NCI-H1092 treated with DMSO at 0.1 percent for 48 hours (cell line): ENCODE results near the gene TRIM66.

Experiments
- DNase-seq: peaks from one replicate; lab custom pipeline; 2025; lab: John Stamatoyannopoulos, UW

Gene TRIM66

DNA sequence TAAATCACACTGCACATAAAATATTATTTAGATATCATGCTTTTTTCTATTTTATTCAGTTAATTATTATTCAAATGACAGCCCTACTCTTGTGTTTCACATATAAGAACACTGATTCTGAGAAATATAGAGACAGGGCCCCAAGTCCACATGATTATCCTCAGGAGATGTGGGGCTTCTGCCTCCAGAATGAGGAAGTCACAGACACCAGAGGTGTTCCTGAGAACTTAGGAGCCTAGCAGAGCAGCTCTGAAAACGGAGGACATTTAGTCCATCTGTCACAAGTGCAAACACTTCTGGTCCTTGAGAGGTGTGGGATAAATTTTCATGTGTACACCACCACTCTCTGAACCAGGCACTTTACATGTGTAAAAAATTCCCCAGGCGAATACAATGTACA, 26.2 kb downstream of the TRIM66 start:
- no peak for DNase-seq

DNA sequence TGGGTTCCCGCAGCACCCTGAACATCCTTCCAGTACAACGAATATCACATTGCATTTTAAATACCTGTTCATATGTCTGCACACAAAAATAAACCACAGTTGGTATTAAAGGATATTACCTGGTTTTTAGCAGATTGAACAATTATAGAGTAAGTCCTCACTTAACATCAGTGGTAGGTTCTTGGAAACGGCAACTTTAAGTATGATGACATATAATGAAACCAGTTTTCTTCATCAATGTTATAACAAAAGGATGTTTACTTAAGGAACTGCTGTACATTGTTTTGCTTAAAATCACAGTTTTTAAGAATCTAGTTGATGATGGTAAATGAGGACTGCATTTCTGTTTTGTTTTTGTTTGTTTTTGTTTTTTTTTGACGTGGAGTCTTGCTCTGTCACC, 28.0 kb downstream of the TRIM66 start:
- no peak for DNase-seq

DNA sequence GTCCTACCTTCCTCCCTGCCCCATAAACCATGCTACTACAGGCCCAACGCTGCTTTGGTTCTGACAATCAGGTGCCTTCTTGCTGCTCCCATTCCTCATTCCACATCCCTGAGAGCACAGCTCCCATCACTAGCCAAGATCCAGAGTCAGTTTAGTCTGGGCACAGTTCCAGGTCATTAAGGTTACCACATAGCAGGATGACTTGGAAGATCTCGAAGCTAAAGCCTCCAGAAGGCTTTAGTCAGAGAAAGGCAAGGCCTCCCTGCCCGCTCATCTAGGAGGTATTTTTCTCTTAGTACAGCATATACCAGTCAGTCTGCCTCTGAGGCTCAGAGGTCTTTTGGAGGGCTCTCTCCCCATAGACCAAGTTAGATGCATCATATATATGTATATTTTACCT, 30.3 kb downstream of the TRIM66 start:
- DNase-seq: no peak

DNA sequence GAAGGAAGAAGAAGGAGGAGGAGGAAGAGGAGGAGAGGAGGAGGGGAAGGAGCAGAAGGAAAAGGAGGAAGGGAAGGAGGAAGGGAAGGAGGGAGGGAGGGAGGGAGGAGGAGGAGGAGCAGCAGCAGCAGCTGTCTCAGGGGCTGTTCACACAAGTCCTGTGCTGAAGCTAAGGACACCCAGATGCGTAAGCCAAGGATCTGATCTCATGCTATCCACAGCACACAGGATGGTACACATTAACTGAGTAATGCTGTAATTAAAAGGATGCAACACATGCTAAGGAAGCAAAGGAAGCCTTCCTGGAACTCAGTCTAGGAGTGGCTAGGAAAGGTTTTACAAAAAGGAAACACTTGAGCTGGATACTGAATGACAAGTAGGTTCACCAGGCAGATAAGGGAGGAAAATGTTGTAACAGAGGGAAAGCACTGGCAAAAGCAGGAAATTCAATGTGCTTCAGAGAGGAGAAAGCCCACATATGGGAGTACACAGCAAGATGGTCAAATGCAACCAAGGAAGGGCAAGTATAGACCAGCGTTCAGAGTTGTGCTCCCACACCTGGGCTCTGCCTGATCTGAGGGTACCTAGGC, 32.0 kb downstream of the TRIM66 start:
- DNase-seq: no peak

DNA sequence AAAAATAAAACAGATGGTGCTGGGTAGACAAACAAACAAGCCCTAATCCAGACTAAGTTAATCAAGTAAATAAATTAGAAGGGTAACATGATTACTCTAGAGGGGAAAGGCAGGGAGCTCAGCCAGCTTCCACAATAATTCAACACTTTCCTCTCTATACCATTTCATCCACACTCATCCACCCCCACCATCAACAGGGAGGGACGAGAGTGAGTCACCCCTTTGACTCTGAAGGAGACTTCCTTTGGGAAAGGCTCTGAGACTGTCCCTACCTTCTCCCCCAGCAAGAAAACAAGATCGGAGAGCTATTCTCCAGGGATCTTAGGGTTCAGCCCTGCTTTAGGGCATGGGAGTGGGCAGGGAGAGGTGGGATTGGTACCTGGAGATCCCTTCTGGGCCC, 33.1 kb downstream of the TRIM66 start:
- DNase-seq: no peak

DNA sequence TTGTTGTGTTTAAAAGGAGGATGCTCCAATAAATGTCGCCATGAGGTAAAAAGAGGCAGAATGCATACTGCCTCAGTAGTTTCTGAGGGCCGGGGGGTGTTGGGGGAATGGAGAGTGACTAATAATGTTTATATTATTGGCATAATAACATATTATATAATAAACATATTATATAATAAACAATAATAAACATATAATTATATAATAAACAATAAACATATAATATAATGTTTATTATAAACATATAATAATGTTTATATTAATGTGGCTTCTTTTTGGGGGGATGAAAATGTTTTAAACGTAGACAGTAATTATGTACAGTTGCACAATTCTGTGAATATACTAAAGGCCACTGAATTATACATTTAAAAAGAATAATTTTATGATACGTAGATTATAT, 35.6 kb downstream of the TRIM66 start:
- DNase-seq: no peak

DNA sequence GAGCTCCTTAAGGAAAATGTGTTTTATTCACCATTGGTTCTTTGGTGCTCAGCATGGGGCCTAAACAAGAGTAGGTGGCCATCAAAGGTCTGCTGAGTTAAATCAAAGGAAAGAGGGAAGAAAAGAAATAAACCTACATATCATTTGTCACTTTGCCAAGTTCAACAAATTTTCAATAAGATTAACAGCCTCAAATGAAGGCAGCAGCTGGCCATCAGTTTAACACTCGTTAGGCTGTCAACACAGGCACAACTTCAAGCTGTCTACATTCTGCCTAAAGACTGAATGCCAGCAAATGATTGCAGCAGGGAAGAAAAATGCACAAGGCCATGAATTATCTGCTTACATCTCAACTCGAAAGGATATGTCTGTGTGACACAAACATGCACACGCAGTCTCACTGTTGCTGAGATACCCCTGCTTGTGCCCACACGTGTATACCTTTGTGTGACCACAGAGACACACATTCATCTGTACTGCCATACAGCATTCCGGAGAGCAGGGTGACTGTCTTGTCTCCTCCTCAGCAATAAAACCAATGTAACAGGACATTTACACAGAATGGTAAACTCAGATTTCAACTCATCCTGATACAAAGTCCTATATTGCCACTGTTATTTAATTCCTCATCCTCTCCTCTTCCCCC, 40.1 kb downstream of the TRIM66 start:
- DNase-seq: no peak

DNA sequence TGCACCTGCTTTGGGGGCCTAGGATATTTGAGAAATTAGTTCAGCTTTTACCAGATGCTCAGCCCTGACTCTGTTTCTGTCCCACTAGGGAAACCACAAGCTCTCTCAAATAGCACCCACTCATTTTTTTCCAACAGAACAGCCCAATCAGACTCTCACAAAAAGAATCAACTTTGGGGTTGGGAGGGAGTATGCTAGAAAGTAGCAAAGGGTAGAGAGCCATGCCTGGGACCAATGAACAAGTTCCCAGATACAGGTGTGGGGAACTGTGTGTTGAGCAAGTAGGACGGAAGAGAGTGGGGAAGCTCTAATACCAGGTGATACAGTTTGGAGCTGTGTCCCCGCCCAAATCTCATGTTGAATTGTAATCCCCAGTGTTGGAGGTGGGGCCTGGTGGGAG, 41.1 kb downstream of the TRIM66 start:
- DNase-seq: no peak

DNA sequence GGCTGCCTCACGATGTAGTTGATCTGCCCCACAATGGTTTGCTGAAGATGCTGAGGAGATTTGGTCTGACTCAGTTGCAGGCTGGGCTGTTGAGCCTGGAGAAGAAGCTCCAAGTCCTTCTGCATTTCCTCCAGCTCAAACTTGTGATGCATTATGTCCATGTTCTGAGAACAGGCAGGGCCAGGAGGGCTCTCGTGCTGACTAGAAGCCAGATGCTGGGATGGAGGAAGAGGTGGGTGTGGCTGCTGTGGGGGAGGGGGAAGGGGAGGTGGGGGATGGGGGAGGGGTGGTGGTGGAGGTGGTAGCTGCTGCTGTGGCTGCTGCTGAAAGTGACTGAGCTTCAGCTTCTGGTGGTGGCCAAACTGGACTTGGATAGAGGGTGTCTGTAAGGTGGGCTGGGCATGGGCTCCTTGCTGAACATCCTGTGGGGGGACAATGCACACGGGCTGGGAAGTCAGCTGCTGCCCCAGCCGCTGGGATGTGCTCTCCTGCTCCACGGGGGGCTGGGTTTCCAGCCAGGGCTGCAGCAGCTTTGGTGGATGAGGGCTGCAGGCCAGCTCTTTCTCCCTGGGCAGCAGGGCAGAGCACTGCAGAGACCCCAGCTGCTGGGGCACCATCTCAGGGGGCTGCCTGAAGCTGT, 42.1 kb downstream of the TRIM66 start:
- no peak for DNase-seq

DNA sequence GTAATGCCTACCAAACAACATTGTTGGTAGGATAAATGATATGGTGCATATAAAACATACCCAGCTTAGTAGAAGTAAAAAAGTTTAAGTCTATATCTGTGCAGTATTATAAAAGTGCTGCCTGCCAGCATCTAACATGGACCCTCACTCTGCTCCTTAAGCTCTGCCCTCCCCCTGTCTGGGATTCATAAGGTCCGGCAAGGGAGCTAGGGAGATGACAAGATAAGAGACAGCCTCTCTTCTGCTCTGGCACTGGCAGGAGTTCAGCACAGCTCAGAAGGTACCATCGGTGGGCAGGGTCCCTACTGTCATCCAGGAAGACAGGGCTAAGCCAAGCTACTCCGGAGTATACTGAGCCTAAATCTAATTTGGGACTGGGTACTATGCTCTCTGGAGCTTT, 42.8 kb downstream of the TRIM66 start:
- no peak for DNase-seq

DNA sequence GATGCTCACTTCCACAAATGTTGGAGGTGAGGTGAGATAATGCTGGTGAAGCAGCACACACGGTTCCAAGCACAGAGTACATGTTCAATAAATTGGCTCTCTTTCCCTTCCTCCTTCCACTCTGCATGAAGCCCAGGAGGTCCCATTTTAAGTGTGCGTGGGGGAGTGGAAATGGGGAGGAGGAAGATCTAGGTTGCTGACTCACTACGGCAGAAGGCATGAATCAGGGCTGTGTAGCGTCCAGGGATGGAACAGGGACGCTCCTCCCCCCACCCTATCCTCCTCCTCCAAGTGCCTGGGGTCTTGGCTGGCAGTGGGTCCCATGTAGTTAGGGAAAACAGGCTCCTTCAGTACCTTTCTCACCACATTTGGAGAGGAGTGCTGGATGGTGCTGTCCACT, 44.2 kb downstream of the TRIM66 start:
- no peak for DNase-seq

DNA sequence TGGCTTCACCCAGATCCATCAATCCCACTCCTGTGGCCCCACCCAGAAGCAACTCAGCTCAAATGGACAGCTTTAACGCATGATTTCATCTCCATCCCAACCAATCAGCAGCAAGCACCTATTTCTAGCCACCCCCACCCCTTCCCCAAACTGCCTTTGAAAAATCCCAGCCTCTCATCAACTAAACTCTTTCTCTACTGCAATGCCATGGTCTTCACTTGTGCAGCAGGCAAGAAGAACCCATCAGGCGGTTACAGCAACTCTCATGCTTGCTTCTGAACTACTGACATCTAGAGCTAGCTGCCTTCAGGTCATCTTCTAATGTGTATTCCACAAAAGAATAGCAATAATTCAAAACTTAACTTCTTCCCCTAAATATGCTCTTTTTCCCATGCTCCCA, 46.3 kb downstream of the TRIM66 start:
- no peak for DNase-seq

DNA sequence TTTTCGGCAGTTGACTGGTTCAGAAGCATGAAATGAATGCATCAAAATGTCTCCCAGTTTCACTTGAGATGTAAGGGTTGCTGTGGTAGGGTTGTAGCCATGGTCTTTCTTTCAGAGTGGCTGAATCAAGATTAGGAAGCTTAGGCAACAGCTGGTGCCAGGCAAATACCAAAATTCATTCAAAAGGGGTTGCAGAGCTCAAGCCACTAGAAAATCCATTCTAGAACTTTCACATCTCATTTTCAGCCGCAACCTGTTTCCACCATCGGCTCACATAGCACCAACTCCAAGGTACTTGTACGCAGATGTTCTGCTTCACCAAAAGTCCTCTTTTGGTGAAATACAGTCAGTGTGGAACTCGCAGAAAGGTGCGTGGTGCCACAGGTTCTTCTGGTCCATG, 48.0 kb downstream of the TRIM66 start:
- DNase-seq: no peak

DNA sequence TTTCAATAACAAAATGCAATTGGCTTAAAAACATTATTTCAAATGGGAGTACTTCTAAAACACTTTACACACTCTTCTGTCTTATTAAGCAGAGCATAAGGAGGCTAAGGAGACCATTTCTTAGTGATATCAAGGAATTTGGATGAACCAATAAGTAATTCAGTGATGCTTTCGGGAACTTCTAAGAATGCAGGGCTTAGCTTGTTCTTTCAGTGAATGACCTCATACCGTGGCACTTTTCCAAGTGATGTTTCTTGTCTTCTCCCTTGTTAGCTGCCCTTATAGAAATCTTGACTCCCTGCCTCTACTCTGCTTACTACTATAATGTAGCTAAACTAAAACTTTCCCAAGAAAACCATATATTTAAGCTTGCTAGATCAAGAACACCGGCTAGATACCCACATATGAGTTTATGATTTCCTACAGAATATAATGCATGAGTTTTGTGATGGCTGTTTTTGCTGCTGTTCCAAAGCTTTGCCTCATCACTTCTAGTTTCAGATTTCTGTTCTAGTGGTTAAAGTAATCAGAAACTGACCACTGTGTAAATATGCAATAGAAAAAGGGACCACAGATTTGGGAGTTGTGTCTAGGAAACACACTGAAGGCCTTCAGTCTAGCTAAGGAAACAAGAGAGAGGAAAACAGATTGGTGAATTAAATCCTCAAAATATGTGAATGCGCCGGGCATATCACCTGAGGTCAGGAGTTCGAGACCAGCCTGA, 50.9 kb downstream of the TRIM66 start:
- no peak for DNase-seq

DNA sequence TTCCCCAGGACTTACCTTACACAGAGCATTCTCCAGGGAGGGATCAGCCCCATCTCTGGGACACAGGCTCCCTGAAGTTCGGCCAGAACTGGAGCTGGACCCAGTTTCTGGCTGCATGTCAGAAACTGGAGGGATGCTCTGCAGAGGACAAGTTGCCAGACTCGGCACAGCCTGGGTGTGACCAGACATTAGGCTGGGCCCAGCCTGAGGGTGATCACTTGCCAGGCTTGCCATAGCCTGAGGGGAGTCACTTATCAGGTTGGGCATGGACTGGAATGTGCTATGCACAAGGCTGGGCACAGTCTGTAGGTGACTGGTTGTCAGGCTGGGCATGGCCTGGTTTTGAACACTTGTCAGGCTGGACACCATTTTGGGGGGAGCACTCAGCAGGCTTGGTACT, 57.8 kb downstream of the TRIM66 start:
- DNase-seq: no peak

DNA sequence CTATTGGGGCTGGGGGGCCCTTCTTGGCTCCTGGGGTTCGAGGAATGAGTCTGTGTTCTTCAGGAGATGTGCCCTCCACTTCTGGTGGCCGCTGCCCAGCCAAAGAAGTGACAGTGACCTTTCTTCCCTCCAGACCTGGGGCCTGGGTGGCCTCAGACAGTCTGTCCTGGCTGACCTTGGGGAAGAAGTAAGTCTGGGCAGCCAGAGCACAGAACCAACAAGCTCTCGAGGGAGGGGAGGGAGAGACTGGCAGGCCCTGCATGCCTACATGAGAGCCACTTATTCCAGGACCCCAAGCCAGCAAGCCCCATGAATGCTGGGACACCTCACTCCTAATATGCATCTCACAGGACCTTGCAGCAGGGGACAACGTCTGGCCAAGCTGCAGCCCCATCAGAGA, 61.3 kb downstream of the TRIM66 start:
- DNase-seq: no peak

DNA sequence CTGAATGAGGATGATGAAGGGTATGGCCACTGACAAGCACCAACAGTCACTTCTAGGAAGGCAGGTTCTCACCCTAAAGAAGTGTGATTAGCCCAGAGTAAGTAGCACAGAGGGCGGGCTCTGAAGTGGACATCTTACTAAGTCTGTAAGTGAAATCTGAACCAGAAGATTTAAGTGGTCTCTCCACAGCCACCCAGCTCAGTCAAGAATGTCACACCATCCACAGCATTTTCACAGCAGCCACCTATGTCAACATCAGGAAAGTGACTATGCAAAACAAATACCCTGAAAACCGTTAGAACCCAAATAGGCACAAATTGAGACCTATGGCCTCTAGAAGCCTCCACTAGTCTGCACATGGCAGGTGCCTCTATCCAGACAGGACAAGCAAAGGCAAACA, 65.4 kb downstream of the TRIM66 start:
- no peak for DNase-seq

DNA sequence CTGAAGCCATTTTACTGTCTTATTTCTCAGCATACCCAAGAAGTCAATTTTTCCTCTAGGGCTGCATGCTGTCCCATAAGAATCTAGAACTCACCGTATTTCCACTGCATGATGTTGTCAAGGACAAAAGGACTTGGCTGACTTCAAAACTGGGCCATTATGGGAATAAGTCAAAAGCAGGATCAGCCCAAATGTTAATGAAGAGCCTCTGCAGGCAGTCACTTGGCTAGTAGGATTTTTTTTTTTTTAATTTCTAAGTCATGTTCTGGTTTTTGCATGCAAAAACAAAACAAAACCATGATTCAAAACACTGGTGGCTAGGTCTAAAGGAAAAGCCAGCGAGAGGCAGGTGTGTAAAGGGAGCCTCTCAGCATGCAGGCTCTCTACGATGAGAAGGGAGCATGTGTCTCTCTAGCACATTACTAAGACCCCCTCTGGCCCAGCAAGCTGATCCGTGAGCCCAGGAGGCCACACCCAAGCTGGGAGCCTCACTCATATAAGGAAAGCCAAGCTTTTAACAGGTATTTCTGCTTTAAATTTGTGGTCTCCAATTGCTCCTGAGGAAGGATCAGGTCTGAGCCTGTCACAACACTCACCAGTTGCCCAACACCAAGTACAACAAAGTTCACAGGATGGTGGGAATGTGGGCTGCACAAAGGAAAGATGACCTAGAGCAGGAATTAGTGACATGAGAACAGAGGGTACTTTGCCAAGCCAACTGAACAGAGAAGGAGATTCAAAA, 67.0 kb downstream of the TRIM66 start:
- no peak for DNase-seq

DNA sequence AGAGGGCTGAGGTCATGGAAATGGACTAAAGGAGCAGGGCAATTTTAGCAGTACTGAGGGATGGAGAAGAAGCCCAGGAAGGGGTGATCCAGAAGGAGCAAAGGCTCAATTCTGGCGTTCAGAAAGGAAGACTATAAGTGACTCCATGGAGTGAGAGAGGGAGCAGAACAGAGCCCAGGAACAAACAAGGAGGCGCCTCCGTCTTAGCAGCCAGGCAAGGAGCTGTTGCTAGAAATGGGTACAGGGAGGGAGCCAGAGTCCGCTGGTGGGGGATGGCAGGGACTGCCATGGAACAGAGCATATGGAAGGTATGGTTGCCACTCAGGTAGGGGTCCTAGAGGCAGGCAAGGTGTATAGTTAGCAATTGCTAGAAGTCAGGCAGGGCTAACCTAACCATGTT, 68.0 kb downstream of the TRIM66 start:
- DNase-seq: no peak

DNA sequence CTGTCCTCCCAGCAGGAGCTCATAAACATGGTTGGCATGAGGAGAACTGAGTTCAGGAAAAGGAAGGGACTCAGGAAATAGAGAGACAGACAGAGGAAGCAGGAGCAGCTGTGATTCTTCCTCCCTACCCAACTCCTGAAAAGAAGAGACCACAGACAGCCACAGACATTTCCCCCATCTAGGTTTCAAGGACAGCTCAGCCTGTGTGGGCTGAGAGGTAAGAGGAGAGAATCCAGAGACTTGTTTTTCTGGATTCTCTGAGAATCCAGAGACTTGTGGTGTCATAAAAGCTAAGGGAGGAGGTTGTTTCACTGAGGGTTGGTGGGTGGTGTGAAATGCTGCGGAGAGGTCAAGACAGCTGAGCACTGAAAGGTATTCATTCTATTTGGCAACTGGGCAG, 69.4 kb downstream of the TRIM66 start:
- DNase-seq: no peak

DNA sequence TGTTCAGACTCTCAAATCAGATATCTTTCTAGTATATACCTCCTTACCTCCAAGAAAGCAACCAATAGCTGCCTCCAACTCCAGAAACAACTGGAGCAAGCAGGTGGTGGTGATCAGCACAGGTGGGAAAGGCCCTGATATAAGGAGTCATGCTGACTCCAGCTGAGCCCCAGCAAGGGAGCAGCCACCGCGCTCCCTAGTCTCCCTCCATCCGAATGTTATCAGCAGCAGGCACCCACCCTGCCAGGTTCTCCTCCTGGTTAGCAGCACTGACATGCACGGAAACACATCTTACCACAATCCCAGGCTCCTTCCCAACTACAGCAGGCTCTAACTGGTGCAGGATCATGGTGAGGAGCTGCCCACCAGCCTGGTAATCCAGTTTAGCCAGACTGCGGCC, 69.9 kb downstream of the TRIM66 start:
- no peak for DNase-seq

DNA sequence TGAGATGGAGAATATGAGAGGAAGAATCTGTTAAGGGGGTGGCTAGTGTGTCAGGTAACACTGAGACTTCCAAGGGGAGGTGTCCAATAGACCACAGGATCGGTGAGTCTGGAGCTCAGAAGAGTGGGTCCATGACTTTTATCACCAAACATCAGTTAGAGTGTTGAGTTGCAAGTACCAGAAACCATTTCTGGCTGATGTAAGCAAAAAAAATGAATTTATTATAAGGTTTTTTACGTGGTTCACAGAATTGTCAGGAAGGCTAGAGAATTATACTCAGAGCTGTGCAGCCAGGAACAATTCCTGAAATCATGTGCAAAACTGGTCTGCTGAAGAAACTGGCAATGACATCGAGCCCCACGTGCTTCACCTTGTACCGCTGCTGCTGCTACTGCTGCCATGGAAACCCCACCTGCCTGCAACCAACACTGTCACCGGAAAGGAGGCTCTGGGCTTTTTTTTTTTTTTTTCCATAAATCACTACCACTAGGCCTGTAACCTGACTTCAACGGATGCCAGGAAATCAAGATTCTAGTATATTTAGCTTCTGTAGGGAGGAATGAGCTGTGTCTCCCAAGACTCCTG, 71.8 kb downstream of the TRIM66 start:
- peak; percentile 37 for DNase-seq
